Activated T-cell treated with anti-CD3 and anti-CD28 coated beads, Interleukin-2, amount 50 U/mL, for 1 hour (primary cell): ENCODE measurements around the gene AGAP5.

Experiments
- DNase-seq: peaks from one replicate; pipeline ENCODE4 v3.0.0-alpha.2; 2020

AGAP5 gene

DNA sequence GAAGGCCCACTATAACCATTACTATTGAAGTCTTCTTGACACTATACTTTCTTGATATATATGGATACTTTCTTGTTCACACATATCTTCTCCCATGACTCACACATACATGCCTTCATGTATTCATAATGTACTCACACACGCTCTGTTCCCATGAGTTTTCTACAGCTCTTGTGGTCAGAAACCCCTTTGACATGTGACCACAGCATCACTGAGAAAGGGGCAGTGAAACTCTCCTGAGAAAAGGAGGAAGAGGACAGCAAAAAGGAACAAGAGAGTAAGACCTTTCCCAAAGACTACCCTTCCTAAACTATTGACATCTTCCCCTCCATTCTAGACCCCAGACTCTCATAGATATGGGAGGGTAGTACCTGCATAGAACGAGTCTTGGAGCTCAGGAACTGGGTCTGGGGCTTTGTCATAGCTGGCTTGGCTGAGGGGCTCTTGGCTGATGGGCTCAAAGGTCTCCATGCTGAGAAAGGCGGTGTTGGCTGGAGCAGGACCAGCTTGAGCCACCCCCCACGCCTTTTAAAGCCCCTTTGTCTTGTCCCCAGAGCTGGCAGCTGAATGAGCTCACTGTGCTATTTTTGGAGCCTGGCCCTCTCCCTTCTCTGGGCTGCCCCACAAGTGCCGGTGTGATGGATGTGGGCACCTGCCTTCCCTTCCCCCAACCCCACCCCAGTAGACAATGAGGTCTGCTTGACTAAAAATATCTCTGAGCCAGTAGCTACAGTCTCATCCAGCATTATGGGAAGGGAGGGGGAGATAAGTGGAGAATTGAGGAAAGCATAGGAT lies 47.2 kb downstream of the AGAP5 start:
- no peak for DNase-seq

DNA sequence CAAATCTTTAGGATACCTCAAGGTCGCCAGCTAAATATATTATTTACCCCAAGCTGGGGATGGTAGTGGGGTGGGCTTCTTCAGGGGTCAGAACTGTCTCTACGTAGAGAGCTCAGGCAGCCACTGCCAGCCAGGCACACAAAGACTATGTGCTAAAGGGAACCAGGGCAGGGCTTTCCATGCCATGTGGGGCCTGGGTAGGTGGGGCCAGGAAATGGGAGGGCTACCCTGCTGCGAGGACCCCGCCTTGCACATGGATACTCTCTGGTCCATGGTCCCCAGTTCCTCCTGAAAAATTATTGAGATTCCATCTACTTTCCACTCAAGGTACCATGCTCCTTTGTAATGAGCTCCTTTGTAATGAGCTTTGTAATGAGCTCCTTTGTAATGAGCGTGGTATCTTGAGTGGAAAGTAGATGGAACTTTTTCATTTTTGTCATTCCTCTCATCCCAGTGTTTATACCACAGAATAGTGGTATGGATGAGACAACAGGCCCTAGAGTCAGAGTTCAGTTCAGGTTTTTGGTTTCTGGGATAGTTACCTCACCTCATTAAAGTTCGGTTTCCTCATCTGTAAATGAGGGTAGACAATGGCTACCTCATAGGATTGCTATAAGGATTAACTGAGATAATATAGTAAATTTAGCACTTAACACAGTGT lies 47.9 kb downstream of the AGAP5 start:
- no peak for DNase-seq

DNA sequence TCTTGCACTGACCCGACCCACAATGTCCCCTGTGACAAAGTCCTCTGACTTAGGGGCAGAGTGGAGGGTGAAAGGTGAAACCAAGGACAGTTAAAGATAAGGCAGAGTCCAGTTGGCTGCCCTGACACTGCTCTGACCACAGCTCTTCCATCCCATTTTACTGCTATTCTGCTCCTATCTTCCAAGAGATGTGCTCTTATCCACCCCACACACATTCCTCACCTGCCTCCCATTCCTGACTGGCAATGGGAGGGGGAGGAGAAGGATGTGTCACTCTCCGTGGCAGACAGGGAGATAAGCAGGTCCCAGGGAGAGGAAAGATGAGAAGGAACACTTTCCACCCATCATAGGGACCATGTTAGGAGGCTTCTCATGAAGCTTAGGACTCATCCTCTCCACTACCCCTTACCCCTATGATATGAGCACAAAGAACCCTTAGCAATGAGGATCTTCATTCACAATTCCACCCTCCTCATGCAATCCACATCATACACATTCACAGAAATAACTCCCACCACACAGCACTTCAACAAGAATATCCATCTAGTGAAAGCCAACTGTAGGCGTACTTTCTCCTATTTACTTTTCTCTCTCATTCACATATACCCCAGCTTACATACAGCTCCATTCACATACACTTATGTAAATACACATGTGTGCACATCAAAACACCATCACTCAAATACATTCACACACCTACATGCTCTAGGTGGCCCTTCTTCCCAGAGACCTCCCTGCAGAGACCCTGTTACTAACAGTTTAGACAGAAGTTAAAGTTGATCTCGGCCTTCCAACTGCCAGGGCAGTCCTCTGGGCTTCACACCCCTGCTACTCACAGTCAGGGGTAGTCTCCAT lies 48.7 kb downstream of the AGAP5 start:
- no peak for DNase-seq

DNA sequence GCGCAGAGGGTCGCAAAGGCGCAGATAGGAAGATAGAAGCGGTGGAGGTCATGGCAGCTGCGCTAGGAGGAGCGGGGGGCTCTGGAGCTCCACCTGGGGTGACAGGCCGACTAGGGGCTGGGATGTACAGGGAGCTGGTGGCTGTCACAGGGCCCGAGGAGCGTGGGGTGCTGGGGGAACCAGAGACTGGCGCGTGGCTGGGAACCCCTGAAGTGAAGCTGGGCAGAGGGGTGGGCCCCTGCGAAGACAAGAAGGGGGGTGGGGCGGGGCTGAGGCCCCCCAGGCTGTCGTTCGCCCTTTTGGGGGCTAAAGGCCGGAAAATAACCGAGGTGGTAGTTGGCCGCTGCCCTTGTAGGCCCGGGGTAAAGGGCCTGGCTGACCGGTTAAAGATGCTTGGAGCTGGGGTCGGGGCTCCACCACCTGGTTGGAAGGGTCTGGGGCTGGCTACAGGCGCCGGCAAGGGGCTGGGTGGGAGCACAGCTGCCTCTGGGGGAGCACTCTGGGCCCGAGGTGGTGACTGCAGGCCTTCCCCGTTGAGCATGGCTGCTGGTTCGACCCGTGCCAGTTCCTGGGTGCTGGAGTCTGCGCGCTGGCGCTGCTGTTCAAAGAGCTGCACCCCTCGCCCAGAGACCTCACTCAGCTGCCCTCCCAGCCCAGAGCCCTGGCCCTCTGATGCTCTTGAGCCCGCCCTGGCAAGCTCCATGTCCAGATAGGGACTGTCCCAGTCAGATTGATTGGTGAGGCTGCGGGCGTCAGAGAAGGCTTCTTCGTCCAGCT lies 49.8 kb downstream of the AGAP5 start:
- DNase-seq = no peak

DNA sequence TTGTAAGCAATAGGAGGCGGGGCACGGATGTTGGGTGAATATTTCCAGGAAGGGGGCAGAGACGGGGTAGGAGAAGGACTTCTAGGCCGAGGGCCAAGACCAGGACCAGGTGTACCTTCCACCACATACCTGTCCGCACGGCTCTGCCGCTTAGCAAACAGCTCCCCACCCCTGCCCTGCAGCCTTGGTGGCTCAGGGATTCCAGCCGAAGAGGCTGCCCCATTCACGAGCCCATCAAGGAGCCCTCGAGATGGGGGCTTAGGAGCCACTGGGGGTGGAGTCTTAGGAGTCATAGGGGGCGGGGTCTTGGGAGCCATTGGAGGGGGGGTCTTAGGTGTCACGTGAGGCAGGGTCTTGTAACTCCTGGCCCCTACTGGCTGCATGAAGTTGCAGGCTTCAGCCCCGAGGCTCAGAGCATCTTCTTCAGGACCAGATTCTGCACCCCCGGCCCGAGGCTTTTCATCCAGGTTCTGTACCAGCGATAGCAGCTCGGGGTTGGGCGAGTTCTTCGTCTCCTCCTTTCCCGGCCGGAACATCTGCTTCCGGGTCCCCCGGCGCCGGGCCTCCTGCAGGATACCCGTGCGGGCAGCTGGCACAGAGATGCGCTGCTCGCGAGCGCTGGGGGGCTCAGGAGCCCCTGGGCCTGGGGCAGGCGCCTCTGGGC lies 50.6 kb downstream of the AGAP5 start:
- peak; percentile 33 for DNase-seq

DNA sequence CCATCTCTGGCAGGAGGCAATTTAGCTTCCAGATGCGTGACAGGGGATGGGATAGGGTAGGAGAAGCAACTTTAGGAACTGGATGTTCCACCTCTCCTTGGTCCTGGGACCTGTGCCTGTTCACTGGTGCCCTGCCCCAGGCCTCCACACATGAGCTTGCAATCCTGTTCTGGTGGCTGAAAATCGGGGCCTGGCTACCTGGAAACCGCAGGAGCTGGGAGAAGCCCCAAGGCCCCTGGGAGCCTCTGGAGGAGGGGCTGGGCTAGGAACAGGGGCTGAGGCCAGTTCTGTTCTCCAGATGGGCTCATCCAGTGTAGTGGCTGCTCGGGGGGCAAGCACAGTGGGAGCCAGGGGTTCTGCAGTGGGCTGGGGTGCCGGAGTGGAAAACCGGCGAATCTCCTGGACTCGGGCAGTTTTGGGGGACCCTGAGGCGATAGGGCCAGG lies 51.3 kb downstream of the AGAP5 start:
- DNase-seq = no peak

DNA sequence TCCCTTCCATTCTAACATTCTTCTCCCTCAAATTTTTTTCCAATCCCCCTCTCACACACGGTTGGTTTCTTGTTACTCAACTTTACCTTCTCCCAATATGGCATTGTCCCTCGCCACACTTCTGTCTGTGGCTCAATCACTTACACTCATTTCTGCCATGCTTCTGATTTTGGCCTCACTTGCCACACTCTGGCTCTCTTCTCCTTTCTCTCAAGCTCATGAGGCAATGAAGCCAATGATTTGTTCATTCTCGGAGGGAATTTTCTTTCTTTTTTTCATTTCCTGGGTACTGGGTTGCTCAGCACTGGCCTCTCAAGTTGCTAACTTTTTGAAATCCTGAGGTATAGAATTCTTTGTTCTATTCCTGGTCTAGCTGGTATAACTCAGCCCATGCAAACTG lies 52.7 kb downstream of the AGAP5 start:
- DNase-seq = no peak

DNA sequence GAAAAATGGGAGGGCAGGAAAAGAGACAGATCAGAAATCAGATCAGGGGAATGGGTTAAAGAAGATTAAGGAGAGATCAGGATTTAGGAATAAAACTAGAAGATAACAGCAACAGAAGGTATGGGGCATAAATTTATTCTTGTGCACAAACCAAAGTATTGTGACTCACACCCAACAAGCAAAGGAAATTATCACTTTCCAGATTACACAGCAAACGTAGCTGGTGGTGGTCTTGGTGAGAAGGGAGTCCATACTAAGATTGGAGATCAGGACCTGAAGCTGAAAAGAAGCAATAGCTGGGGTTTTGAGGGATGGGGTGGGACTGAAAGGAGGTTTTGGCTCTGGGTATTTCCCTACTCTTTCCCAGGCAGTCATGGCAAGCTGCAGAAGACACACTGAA lies 53.1 kb downstream of the AGAP5 start:
- no peak for DNase-seq

DNA sequence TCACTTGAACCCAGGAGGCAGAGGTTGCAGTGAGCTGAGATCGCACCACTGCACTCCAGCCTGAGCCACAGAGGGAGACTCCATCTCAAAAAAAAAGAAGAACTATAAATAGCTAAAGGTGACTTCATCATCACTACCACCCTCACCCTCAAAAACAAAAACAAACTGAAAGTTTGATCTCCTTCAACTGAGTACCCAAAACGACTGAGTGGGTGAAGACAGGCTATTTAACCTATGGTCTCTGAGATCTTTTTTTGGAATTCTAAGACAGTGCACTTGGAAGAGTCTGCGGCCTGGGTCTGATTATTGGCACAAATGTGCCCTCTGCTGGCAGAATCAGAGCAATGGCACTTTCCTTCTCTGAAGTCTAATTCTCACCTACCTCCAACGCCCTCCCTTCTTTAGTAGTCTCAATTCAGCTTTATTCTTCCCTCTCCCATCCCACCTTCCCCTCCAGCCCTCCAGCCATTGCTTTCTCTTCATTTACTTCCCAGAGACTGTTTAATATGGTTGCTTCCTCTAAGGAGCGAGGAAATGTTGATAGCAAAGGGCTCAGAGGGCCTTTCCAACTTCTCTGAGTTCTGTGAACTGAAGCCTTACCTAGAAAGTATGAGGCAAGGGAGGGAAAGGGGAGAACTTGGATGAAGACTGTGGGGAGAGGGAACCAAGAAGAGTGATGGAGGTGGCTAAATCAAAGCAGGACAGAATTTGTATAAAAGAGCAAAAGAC lies 53.7 kb downstream of the AGAP5 start:
- peak; percentile 45 for DNase-seq

DNA sequence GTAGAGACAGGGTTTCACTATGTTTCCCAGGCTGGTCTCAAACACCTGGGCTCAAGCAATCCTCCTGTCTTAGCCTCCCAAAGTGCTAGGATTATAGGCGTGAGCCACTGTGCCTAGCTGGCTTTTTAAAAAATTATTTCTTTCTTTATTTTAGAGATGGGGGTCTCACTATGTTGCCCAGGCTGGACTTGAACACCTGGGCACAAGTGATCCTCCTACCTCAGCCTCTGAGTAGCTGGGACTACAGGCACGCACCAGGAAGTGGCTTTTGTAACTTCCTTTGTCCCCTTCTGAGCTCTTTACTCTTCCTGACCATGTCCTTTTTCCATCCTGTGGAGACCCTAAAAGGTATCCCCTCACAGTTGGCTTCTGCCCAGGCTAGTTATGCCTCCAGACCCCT lies 54.5 kb downstream of the AGAP5 start:
- DNase-seq = no peak

DNA sequence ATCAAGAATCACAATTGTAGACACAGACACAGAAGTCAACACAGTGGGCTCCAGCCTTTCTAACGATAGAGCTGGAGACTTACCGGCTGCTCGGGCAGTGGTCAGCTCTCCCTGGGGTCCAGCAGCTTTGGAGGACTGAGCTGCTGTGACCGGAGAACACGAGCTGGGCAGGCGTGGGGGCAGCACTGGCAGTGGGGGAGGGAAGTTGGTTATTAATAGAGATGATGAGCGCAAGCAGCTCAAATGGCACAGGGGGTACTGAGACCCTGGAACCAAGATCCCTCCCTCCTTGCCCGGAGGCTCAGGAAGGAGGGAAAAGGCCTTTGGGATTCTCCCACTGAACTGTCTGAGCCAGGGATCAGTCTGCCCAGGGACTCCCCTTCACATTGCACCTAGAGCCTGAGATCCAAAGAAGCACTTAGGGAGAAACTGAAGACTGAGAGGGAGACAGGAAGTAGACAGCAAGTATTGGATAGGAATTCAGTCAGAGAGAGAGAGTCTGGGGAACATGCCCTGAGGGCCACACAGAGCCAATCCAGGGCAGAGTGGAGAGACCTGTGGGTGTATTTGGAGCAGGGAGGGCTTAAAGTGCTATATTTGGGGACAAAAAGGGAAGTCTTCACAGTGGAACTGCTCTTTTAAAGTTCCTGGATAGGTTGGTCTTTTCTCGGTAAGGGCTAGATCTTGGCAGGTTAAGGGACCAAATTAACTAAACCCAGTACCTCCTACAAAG lies 56.4 kb downstream of the AGAP5 start, which contains the start of gene MYOZ1:
MYOZ1 (minus strand) TSS at position 147 of the 733 bp plus-strand sequence. CDS start 1,457 bp downstream, outside the sequence.
- no peak for DNase-seq

DNA sequence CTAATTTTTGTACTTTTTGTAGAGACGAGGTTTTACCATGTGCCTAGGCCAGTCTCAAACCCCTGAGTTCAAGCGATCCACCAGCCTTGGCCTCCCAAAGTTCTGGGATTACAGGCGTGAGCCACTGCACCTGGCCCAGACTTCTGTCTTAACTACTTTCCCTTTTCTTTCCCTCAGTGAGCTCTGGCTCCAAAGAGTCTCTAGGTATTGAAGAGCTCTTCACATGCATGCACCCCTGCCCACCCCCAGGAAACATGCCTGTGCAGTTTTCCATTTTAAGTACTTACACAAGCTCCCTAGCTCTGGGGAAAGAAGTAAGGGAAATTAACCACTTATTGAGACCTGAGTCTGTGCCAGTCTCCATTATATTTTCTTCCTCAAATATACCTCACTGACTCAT lies 58.6 kb downstream of the AGAP5 start:
- no peak for DNase-seq

DNA sequence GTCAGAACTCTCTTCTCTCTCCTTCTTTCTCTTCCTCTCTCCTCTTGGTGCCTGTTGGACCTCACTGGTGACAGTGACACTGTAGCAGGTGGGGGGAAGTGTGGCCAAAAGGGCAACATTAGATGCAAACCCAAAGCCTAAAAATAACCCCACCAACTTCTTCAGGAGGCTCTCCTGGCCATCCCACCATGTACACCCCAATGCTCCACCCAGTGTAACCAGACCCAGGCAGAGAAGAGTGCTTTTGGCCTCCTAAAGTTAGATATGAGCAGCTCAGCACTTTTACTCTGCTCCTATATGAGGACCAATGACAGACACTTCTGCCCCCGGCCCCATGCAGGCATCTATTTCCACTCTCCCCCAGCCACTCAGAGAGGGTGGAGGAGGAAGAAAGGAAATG lies 62.1 kb downstream of the AGAP5 start:
- DNase-seq = no peak

DNA sequence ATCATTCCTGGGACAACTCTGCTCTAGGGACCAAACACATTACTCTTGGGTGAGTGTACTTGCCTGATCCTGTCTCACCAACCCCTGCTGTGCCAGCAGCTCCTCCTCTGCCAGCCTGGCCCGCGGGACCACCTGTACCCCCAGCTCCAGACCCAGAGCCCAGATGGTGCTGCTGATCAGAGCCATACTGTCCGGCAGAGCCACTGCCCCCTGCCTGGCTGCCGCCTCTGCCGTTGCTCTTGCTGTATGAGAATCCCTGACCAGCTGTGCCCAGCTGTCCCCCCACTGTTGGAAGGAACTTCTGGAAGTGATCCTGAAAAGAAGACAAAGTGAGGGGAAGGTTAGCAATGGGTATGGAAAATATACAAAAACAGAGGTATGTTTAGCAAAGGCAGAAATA lies 63.5 kb downstream of the AGAP5 start:
- no peak for DNase-seq

DNA sequence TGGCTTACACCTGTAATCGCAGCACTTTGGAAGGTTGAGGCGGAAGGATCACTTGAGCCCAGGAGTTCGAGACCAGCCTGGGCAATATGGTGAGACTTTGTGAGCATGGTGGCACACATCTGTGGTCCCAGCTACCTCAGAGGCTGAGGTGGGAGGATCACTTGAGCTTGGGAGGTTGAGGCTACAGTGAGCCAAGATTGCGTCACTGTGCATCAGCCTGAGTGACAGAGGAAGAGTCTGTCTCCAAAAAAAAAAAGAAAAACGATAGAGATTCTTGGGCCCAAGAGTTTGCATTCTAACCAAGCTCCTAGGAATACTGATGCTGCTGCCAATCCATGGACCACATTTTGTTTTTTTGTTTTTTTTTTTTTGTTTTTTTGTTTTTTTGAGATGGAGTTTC lies 68.7 kb downstream of the AGAP5 start:
- DNase-seq = no peak

DNA sequence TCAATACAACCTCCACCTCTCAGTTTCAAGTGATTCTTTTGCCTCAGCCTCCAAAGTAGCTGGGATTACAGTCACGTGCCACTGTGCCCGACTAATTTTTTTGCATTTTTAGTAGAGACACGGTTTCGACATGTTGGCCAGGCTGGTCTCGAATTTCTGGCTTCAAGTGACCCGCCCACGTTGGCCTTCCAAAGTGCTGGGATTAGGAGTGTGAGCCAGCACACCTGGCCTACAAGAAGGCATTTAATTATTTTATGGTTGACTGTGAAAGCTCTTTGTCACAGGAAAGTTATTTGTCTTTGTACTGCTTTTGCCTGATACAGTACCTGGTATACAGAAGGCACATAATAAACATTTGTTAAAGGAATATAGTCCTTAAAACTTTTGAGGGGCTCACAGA lies 69.5 kb downstream of the AGAP5 start:
- DNase-seq = no peak

DNA sequence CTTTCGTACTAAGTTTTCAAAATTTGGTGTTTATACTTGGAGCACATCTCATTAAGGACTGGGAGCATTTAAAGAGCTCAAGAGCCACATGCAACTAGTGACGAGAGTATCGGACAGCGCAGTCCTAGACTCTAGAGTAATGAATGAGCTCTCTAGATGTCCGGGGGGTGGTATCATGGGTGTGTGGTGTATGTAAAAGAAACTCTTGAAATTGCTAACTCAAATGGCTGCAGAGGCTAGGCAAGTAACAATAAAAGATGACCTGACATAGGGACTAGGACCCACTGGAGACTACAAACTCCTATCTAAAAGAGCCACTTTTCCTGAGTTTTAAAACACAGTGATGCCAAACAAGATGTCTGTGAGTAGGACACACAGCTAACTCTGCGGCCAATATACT lies 70.6 kb downstream of the AGAP5 start:
- DNase-seq = no peak

DNA sequence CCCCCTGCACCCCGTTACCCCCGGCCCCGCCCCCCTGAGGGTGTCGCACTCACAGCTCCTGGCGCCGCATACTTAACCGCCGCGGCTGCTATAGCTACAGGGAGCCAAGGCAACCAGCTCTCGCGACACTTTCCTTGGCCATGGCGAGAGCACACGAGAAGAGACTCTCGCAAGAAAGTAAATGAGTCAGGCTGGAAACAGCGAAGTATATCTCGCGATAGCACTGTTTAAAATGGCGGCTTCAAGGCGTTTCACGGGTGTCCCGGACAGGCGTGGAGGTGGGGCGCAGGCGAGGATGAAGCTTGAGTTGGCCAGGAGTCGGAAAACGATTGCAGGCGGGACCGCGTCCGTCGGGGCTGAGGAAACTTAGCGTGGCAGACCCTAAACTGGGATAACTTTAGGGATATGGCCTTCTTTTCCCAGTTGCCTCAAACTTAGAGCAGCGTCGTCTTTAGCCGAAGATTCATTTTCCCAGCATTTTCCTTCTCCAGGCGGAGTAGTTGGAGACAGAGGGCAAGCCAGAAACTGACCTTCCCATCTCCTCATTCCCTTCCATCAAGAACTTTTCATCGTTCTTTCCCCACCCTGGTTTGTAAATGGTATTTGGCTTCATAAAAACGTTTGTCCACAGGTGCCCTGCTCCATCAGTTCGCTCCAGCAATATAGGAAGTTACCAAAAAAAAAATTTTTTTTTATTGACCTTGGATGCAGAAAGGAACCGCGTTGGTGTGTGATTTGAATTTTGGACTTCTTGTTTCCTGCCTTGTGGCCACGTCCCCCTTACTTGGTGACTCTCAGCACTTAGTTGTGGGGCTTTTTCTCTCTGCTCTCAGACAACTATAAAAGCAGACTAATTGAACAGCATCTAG lies 71.8 kb downstream of the AGAP5 start:
- peak; percentile 89 for DNase-seq

DNA sequence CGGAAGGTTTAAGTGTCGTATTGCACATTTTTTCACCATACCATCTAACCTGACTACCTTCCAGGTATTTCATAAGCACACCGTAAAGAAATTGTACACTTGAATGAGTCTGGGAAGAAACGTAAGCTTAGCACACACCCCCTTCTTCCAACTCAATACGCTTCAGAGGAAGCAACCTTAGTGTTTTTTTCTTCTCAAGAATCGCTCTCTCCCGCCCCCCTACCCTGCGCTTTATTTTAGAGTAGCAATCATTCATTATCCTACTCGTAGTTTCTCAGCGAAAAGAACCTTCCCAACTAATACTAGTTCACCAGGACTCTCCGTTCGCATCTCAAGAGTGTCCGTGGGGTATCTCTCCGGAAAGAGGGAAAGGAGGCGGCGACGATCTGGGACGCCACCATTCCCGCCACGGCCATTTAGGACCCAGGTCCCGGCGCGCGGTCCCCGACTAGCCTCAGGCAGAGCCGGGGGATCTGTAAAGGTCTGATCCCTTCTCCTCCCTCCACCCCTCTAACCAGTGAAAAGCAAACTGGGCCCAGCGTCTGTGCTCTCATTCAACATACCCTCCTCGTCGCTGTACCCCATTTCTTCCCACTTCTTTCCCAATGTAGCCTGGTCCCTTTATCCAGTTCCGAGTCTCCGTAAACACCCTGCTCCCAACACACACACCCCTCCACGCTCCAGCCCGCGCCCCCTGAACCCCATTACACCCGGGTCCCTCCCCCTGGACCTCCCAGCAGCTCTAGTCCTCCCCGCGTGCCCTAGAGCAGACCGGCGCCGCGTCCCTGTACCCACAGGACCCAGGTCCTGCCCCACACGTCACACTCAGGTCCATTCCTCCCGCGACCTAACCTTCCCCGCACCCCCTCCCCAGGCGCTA lies 72.7 kb downstream of the AGAP5 start:
- no peak for DNase-seq
